ENCODE results near the gene MOXD1. TPM values are rescaled to one million over a fixed set of nuclear protein-coding genes. Genes with fewer than 3 reads are reported as not detected.

MOXD1 gene
- total RNA-seq, 1 donor: 0.52 TPM

DNA sequence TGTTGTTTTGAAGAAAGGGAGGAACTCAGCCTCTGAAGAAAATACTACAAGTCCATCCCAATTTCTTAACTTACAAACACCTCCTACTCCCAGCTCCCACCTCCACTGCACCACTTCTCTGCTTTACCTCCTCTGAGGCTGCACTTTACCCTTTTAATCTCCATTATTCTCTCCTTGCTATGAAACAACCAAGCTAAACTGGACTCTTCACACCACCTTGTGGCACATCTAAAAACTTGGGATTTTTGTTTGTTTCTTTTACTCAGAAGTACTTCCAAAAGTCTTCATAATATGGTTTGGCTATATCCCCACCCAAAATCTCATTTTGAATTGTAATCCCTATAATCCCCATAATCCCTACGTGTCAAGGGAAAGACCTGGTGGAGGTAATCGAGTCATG, 142.2 kb downstream of the MOXD1 start:
- Histone ChIP-seq H3K27me3 (ENCODE audit: insufficient read depth, low read length) (peaks cover 2% of the 10 kb centered on the region), H3K4me1 (ENCODE audit: insufficient read depth, low read length) (no peaks in the 10 kb centered on the region), H3K4me3 (ENCODE audit: low read length) (no peak overlapping the region), H3K9me3 (ENCODE audit: low read depth, low read length) (no peaks in the 10 kb centered on the region)

DNA sequence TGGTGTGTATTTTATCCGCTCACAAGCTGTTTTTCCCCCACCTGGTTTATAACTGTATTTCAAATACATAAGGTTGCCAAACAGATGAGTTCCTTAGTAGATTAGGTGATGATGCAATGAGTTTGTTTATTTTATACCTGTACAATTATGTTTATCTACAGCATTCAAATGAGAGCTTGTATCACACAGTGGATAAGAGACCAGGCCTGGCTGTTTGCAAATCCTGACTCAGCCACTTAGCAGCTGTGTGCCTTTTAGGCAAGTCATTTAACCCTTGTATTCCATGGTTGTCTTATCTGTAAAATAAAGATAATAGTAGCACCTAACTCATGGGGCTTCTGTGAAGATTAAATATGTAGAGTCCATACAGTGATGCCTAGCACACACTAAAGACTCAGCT, 143.7 kb downstream of the MOXD1 start:
- H3K4me3 ChIP-seq (ENCODE audit: low read length): no peak overlapping the region
- peaks cover 2% of the 10 kb centered on the region for H3K27me3 ChIP-seq (ENCODE audit: insufficient read depth, low read length)
- no peaks in the 10 kb centered on the region for H3K4me1 ChIP-seq (ENCODE audit: insufficient read depth, low read length)
- no peaks in the 10 kb centered on the region for H3K9me3 ChIP-seq (ENCODE audit: low read depth, low read length)

DNA sequence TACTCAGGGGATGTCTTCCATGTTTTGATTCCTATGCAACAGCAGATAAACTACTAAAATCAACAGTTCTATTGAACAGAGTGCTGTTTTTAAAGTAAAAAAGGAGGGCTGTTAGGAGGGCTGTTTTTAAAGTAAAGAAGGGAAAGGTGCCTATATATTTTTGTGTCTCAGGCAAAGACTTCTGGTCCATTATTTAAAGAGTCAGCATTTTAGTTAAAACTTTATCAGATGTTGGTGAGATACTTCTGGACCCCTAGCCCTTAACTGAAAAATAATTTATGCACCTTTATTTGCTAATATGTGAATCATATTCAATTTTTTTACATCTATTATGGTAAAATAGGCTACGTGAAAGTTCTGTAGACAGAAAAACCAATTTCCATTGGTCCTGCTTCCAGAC, 144.8 kb downstream of the MOXD1 start:
- Histone ChIP-seq H3K9me3 (ENCODE audit: low read depth, low read length) (no peaks in the 10 kb centered on the region), H3K4me3 (ENCODE audit: low read length) (no peak overlapping the region), H3K27me3 (ENCODE audit: insufficient read depth, low read length) (peaks cover 2% of the 10 kb centered on the region), H3K4me1 (ENCODE audit: insufficient read depth, low read length) (no peaks in the 10 kb centered on the region)

DNA sequence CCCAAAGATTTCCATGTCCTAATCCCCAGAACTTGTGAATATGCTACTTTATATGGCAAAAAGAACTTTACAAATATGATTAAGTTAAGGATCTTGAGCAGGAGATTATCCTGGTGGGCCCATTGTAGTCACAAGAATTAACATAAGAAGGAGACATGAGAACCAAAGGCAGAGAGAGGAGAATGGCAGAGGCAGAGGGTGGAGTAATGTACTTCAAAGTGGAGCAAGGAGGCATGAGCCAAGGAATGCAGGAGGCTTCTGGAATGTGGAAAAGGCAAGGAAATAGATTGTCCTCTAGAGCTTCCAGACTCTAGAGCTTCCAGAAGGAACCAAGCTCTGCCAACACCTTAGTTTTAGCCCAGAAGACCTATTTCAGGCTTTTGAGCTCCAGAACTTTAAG, 147.4 kb downstream of the MOXD1 start:
- H3K4me1 ChIP-seq (ENCODE audit: insufficient read depth, low read length): no peaks in the 10 kb centered on the region
- peaks cover 2% of the 10 kb centered on the region for H3K27me3 ChIP-seq (ENCODE audit: insufficient read depth, low read length)
- H3K4me3 ChIP-seq (ENCODE audit: low read length): no peak overlapping the region
- H3K9me3 ChIP-seq (ENCODE audit: low read depth, low read length): no peaks in the 10 kb centered on the region

- Histone ChIP-seq H3K4me1 (ENCODE audit: insufficient read depth, low read length) (no peaks in the 10 kb centered on the region), H3K9me3 (ENCODE audit: low read depth, low read length) (no peaks in the 10 kb centered on the region), H3K4me3 (ENCODE audit: low read length) (no peak overlapping the region), H3K27me3 (ENCODE audit: insufficient read depth, low read length) (peaks cover 2% of the 10 kb centered on the region)
These were observed 148.1 kb downstream of the MOXD1 start for GRCh38 chr6:132253211-132253610.

DNA sequence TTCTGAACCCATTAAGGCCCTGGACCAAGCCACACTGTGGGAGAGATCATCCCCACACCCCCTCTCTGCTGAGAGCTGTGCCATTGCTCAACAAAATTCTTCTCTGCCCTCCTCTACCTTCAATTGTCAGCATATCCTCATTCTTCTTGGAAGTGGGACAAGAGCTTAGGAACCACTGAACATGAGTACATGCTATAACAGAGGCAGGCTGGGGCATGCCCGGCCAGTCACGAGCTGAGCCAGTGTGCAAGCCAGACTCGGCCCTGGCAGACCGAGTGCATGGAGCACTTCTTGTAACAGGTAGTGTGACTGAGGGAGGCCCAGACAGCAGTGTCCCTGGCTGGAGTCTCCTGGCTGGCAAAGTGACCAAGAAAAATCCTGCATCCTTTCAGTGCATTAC, 149.2 kb downstream of the MOXD1 start:
- H3K9me3 ChIP-seq (ENCODE audit: low read depth, low read length): no peaks in the 10 kb centered on the region
- no peaks in the 10 kb centered on the region for H3K4me1 ChIP-seq (ENCODE audit: insufficient read depth, low read length)

DNA sequence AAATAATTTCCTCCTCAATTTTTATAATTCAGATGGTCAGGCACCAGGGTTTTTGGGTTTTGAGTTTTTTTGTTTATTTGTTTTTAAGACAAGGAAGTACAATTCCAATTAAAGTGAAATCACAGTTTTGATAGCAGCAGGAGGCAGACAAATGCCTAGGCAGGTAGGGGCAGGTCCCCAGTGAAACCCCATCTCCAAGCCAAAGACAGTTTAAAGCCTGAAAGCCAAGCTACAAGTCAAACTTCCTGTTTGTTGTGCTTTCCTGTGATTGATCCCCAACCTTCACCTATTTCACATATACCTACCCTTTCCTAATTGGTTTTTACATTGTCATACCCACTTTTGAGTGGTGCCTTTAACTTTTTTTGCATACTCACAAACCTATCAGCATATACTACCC, 149.6 kb downstream of the MOXD1 start:
- no peaks in the 10 kb centered on the region for H3K27me3 ChIP-seq (ENCODE audit: insufficient read depth, low read length)
- no peaks in the 10 kb centered on the region for H3K9me3 ChIP-seq (ENCODE audit: low read depth, low read length)
- no peak overlapping the region for H3K4me3 ChIP-seq (ENCODE audit: low read length)
- no peaks in the 10 kb centered on the region for H3K4me1 ChIP-seq (ENCODE audit: insufficient read depth, low read length)

More for the DNA sequence above, 149.2 kb downstream of the MOXD1 start:
- Histone ChIP-seq H3K4me3 (ENCODE audit: low read length) (no peak overlapping the region), H3K27me3 (ENCODE audit: insufficient read depth, low read length) (no peaks in the 10 kb centered on the region)

GRCh38 chr6:132247381-132248159, 153.7 kb downstream of the MOXD1 start:
- no peaks in the 10 kb centered on the region for H3K9me3 ChIP-seq (ENCODE audit: low read depth, low read length)
- H3K4me3 ChIP-seq (ENCODE audit: low read length): no peak overlapping the region
- no peaks in the 10 kb centered on the region for H3K4me1 ChIP-seq (ENCODE audit: insufficient read depth, low read length)
- no peaks in the 10 kb centered on the region for H3K27me3 ChIP-seq (ENCODE audit: insufficient read depth, low read length)

GRCh38 chr6:132246632-132247270, 154.5 kb downstream of the MOXD1 start:
- Histone ChIP-seq H3K27me3 (ENCODE audit: insufficient read depth, low read length) (no peaks in the 10 kb centered on the region), H3K9me3 (ENCODE audit: low read depth, low read length) (no peaks in the 10 kb centered on the region), H3K4me1 (ENCODE audit: insufficient read depth, low read length) (no peaks in the 10 kb centered on the region), H3K4me3 (ENCODE audit: low read length) (no peak overlapping the region)

- H3K27me3 ChIP-seq (ENCODE audit: insufficient read depth, low read length): no peaks in the 10 kb centered on the region
- H3K4me3 ChIP-seq (ENCODE audit: low read length): no peak overlapping the region
- no peaks in the 10 kb centered on the region for H3K9me3 ChIP-seq (ENCODE audit: low read depth, low read length)
- H3K4me1 ChIP-seq (ENCODE audit: insufficient read depth, low read length): no peaks in the 10 kb centered on the region
These were observed 155.1 kb downstream of the MOXD1 start for GRCh38 chr6:132246120-132246617.

Other genes with a start within 250 kb of the MOXD1 start
- gene STX7, start 111.6 kb upstream of the MOXD1 start, total RNA-seq: 19.3 TPM
- gene TAAR9, start 136.8 kb upstream of the MOXD1 start, total RNA-seq: not detected
- not detected for gene TAAR8, start 151.2 kb upstream of the MOXD1 start, total RNA-seq
- gene TAAR6, start 168.8 kb upstream of the MOXD1 start, total RNA-seq: not detected
- gene TAAR5, start 188.3 kb upstream of the MOXD1 start, total RNA-seq: not detected
- gene TAAR2, start 222.8 kb upstream of the MOXD1 start, total RNA-seq: not detected